T-helper 1 cell treated with Interleukin-12 subunit alpha and Interleukin-12 subunit beta and Interleukin-4 antibody, amounts not matched to agents 30 μg/mL and 1 μg/mL, for 36 hours (primary cell): ENCODE results near the gene USF3.
"Not testable (repeated sequence)": the region's sequence is repeated elsewhere in the genome, so short reads cannot be mapped to it uniquely, and the experiment has no call there.

Experiments used
- H3K27ac Mint-ChIP-seq: one replicate; pipeline ENCODE4 v1.8.0; 2021; ENCODE audit warnings: mild to moderate bottlenecking, mixed read lengths
- H3K27me3 Mint-ChIP-seq: one replicate; pipeline ENCODE4 v1.8.0; 2021; ENCODE audit warnings: low read depth, mixed read lengths
- H3K36me3 Mint-ChIP-seq: one replicate; pipeline ENCODE4 v1.8.0; 2021; ENCODE audit warnings: low read depth, mixed read lengths
- H3K4me1 Mint-ChIP-seq: one replicate; pipeline ENCODE4 v1.8.0; 2021; ENCODE audit warnings: low read depth, mixed read lengths
- H3K4me3 Mint-ChIP-seq: one replicate; pipeline ENCODE4 v1.8.0; 2021; ENCODE audit warnings: mild to moderate bottlenecking, moderate library complexity, mixed read lengths
- H3K9me3 Mint-ChIP-seq: one replicate; pipeline ENCODE4 v1.8.0; 2021; ENCODE audit warnings: mixed read lengths

USF3 gene

GRCh38 chr3:113654851-113655250 is 41.6 kb downstream of the USF3 start:
- no peaks in the 10 kb centered on the region for H3K4me1 Mint-ChIP-seq
- peaks cover 35% of the 10 kb centered on the region for H3K36me3 Mint-ChIP-seq
- no peak overlapping the region for H3K4me3 Mint-ChIP-seq
- H3K9me3 Mint-ChIP-seq = no peaks in the 10 kb centered on the region
- H3K27ac Mint-ChIP-seq = no peak overlapping the region
- H3K27me3 Mint-ChIP-seq = no peaks in the 10 kb centered on the region

DNA sequence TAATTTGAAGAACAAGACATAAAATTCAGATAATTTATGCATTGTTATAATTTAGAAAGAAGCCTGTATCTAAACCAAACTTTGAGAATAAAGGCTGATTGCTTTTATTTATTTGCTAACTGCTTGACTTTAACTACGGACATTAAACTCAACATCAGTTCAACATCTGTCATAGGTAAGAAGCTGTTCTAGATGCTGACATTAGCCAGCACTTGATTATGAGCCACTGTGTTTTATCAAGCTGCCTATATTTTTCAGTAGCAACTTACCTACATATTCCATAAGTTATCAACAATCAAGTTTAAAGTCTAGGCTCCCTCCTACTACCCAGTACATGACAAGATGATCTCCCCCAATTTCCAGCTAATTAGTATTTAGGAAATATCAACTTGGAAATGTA is 42.1 kb downstream of the USF3 start:
- H3K9me3 Mint-ChIP-seq = no peaks in the 10 kb centered on the region
- H3K27ac Mint-ChIP-seq = no peak overlapping the region
- H3K4me3 Mint-ChIP-seq = no peak overlapping the region
- no peaks in the 10 kb centered on the region for H3K27me3 Mint-ChIP-seq
- H3K36me3 Mint-ChIP-seq = peaks cover 30% of the 10 kb centered on the region
- H3K4me1 Mint-ChIP-seq = no peaks in the 10 kb centered on the region

DNA sequence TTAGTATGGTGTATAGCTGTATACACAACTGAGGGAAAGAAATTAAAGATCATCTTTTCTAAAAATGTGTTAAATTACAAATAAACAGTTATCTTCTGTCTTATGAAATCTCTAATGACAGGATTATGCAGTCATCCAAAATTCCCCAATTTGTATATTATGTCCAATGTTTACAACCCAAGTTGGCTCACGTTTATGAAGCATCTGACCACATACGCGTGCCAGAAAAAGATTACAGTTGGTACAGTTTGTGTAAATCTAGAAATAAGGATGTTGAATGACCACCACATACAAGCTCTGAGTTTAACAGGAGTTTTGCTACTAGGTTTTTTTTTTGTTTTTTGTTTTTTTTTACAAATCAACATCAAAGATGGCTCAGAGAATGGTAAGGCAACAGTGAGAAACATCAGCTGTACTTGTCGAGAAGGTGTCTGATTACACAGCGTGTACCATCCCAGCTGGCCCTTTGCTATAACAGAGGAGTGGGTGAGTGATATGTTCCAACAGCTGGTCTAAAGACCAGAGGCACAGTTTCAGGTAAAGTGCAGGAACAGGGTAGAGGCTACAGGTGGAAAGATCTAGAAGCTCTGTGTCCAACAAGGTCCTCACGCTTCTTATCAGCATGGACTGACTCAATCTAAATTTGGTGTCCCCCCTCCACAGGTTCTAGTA is 47.1 kb downstream of the USF3 start:
- peaks cover 25% of the 10 kb centered on the region for H3K9me3 Mint-ChIP-seq
- no peaks in the 10 kb centered on the region for H3K4me1 Mint-ChIP-seq
- H3K36me3 Mint-ChIP-seq = peaks cover 21% of the 10 kb centered on the region
- no peak overlapping the region for H3K4me3 Mint-ChIP-seq
- no peak overlapping the region for H3K27ac Mint-ChIP-seq
- H3K27me3 Mint-ChIP-seq = no peaks in the 10 kb centered on the region

GRCh38 chr3:113648524-113648923 is 47.9 kb downstream of the USF3 start:
- Mint-ChIP-seq H3K27me3 (peaks cover 3% of the 10 kb centered on the region), H3K9me3 (peaks cover 31% of the 10 kb centered on the region), H3K27ac (no peak overlapping the region), H3K4me3 (no peak overlapping the region), H3K36me3 (peaks cover 24% of the 10 kb centered on the region), H3K4me1 (no peaks in the 10 kb centered on the region)

DNA sequence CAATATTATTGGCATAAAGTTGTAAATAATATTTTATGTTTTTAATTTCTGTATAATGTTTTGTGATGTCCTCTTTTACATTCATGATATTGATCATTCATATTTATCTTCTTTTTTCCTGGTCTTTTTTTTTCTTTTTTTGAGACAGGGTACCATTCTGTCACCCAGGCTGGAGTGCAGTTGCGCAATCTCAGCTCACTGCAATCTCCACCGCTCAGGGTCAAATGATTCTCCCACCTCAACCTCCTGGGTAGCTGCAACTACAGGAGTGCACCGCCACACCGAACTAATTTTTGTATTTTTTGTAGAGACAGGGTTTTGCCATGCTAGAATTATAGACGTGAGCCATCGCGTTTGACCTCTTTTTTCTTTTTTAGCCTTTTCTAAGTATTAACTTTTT is 52.9 kb downstream of the USF3 start:
- Mint-ChIP-seq H3K9me3 (peaks cover 35% of the 10 kb centered on the region), H3K27ac (no peak overlapping the region)

DNA sequence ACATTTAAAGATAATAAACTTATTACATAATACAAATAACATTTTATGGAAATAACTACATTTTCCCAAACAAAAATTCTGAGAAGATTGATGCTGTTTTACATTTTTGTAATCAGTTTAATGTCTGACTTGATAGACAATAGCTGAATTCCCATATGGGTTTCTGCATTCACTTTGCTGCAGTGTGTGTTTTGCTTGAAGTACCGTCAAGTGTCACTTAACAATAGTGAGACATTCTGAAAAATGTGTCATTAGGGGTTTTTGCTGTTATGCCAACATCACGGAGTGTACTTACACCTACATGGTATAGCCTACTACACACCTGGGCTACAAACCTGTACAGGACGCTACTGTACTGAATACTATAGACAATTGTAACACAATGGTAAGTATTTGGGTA is 57.5 kb downstream of the USF3 start:
- Mint-ChIP-seq H3K9me3 (peaks cover 6% of the 10 kb centered on the region), H3K4me3 (no peak overlapping the region), H3K36me3 (no peaks in the 10 kb centered on the region), H3K27me3 (no peaks in the 10 kb centered on the region), H3K27ac (no peak overlapping the region), H3K4me1 (no peaks in the 10 kb centered on the region)

More for the DNA sequence above, 52.9 kb downstream of the USF3 start:
- Mint-ChIP-seq H3K4me3 (no peak overlapping the region), H3K4me1 (no peaks in the 10 kb centered on the region), H3K27me3 (peaks cover 3% of the 10 kb centered on the region), H3K36me3 (peaks cover 17% of the 10 kb centered on the region)

DNA sequence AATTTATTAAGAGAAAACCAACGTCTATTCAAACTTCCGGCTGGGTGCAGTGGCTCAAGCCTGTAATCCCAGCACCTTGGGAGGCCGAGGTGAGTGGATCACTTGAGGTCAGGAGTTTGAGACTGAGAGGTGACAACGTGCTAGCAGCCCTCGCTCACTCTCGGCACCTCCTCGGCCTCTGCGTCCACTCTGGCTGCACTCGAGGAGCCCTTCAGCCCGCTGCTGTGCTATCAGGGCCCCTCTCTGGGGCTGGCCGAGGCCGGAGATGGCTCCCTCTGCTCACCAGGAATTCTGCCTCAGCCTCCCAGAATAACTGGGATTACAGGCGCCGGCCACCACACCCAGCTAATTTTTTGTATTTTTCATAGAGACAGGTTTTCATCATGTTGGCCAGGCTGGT is 58.7 kb downstream of the USF3 start:
- Mint-ChIP-seq H3K4me1 (no peaks in the 10 kb centered on the region), H3K4me3 (no peak overlapping the region), H3K27ac (no peak overlapping the region), H3K27me3 (no peaks in the 10 kb centered on the region), H3K36me3 (no peaks in the 10 kb centered on the region), H3K9me3 (no peaks in the 10 kb centered on the region)

DNA sequence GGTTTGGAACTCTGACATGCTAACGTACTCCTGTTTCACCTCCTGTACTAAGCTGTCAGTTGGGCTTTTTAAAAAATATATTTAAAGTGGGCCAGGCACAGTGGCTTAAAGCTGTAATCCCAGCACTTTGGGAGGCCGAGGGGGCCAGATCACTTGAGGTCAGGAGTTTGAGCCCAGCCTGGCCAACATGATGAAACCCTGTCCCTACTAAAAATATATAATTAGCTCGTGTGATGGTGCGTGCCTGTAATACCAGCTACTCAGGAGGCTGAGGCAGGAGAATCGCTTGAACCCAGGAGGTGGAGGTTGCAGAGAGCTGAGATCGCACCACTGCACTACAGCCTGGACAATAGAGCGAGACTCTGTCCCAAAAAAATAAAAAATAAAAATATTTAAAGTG is 60.4 kb downstream of the USF3 start:
- not testable (repeated sequence) for H3K9me3 Mint-ChIP-seq, H3K4me3 Mint-ChIP-seq

DNA sequence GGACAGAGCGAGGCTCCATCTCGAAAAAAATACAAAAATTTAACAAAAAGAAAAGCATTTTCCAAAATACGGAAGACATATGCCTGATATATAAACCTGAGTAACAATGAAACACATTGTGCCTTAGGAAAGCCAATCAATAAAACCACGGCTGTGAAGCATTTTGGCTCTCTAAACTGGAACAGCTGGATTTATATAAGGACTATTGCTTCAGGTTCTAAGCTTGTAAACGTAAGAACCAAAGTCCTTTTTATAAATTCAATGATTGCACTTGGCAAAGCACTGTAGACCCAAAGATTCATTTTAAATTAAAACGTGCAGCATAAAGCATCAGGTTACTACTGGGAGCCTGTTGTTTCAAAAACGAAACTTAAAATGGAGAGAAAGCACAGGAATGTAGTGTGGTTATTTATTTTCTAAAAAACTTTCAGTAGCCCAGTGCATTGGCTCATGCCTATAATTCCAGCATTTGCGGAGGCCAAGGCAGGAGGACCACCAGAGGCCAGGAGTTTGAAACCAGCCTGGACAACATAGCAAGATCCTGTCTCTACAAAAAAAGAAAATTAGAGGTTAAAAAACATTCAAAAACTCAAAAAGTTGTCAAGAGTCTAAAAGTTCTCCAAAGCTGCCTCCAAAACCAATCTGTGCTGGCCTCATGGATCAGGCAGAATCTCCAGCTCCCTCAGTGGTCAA is 61.5 kb downstream of the USF3 start:
- Mint-ChIP-seq H3K4me3 (no peak overlapping the region), H3K27ac (no peak overlapping the region), H3K36me3 (no peaks in the 10 kb centered on the region), H3K4me1 (no peaks in the 10 kb centered on the region), H3K9me3 (no peaks in the 10 kb centered on the region), H3K27me3 (no peaks in the 10 kb centered on the region)

More for the DNA sequence above, 60.4 kb downstream of the USF3 start:
- H3K27ac Mint-ChIP-seq, H3K36me3 Mint-ChIP-seq, H3K4me1 Mint-ChIP-seq, H3K27me3 Mint-ChIP-seq: not testable (repeated sequence)

GRCh38 chr3:113631573-113631972 is 64.9 kb downstream of the USF3 start:
- peaks cover under 1% of the 10 kb centered on the region for H3K4me1 Mint-ChIP-seq
- H3K27ac Mint-ChIP-seq = no peak overlapping the region
- no peaks in the 10 kb centered on the region for H3K27me3 Mint-ChIP-seq
- no peaks in the 10 kb centered on the region for H3K9me3 Mint-ChIP-seq
- H3K36me3 Mint-ChIP-seq = peaks cover 3% of the 10 kb centered on the region
- no peak overlapping the region for H3K4me3 Mint-ChIP-seq

- Mint-ChIP-seq H3K4me3 (no peak overlapping the region), H3K27me3 (no peaks in the 10 kb centered on the region), H3K9me3 (no peaks in the 10 kb centered on the region), H3K36me3 (peaks cover 7% of the 10 kb centered on the region), H3K4me1 (peaks cover 2% of the 10 kb centered on the region), H3K27ac (no peak overlapping the region)
These were observed 65.4 kb downstream of the USF3 start for GRCh38 chr3:113630956-113631542.

GRCh38 chr3:113629584-113630421 is 66.6 kb downstream of the USF3 start:
- no peaks in the 10 kb centered on the region for H3K27me3 Mint-ChIP-seq
- peaks cover 11% of the 10 kb centered on the region for H3K36me3 Mint-ChIP-seq
- no peak overlapping the region for H3K27ac Mint-ChIP-seq
- no peaks in the 10 kb centered on the region for H3K9me3 Mint-ChIP-seq
- no peak overlapping the region for H3K4me3 Mint-ChIP-seq
- peaks cover 2% of the 10 kb centered on the region for H3K4me1 Mint-ChIP-seq

GRCh38 chr3:113628788-113629187 is 67.7 kb downstream of the USF3 start:
- Mint-ChIP-seq H3K27ac (no peak overlapping the region), H3K36me3 (peaks cover 19% of the 10 kb centered on the region), H3K4me3 (no peak overlapping the region), H3K9me3 (no peaks in the 10 kb centered on the region), H3K27me3 (no peaks in the 10 kb centered on the region), H3K4me1 (peaks cover 2% of the 10 kb centered on the region)

GRCh38 chr3:113628316-113628715 is 68.1 kb downstream of the USF3 start:
- peaks cover 22% of the 10 kb centered on the region for H3K36me3 Mint-ChIP-seq
- no peak overlapping the region for H3K4me3 Mint-ChIP-seq
- H3K4me1 Mint-ChIP-seq = peaks cover 2% of the 10 kb centered on the region
- H3K27me3 Mint-ChIP-seq = no peaks in the 10 kb centered on the region
- H3K27ac Mint-ChIP-seq = no peak overlapping the region
- H3K9me3 Mint-ChIP-seq = no peaks in the 10 kb centered on the region
